Measurements from ENCODE around the gene EML6. TPM values are rescaled to one million over a fixed set of nuclear protein-coding genes. Genes with fewer than 3 reads are reported as not detected.

Gene EML6
- total and polyA plus RNA-seq, 10 of the 15 experiments (the other 5 are each of a cell fraction or from before 2014, with no cell fraction given), result 0.09 to 0.67 (median 0.21) TPM

DNA sequence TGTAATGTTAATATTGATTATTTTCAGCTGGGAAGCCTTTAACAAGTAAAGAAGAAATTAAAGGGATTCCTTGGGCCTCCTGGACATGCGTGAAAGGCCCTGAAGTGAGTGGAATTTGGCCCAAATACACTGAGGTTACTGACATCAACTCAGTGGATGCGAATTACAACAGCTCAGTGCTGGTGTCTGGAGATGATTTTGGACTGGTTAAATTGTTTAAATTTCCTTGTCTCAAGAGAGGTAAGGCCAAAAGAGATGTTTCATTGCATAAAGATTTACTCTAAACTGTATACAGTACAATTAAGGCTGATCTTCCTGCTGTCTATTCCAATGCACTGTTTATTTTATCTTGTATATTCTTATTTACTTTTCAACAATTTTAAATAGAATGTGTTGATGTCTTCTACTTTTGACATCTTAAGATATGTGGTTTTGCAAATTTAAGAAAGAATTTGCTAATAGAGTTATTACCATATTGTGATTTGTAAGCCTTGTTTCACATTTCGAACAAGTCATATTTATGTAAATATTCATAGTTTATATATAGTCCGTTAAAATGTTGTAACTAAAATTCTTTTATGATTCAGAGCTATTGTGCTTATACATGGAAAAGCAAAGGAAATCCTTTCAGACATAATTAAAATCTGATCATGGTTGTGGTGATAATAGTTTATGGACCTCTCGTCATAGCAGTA, 130.3 kb downstream of the EML6 start:
- intact Hi-C loops (cut with micrococcal nuclease; ENCODE audit: unreplicated experiment) (no loop called here), in situ Hi-C loops (cut with MboI) (no loop called here)
- 74% methylated on average over 5 of the region's 5 CpGs for WGBS (ENCODE audit: insufficient coverage, insufficient replicate concordance, low lambda C conversion rate, missing lambda C conversion rate)
- TF ChIP-seq CBFB (IDR thresholded peaks at IDR 0.05; ENCODE audit: low read depth) (no peak), FOS (IDR thresholded peaks at IDR 0.05; ENCODE audit: borderline replicate concordance, extremely low read depth, insufficient read length) (no peak), BMI1 (IDR thresholded peaks at IDR 0.05; ENCODE audit: borderline replicate concordance) (no peak), CEBPZ (IDR thresholded peaks at IDR 0.05; ENCODE audit: low read depth, low read length) (no peak), IRF3 (IDR thresholded peaks at IDR 0.05) (no peak), SMAD5 (IDR thresholded peaks at IDR 0.05; ENCODE audit: low read depth) (no peak), HDAC2 (IDR thresholded peaks at IDR 0.05) (no peak), TCF12 (IDR thresholded peaks at IDR 0.05; ENCODE audit: low read depth, low read length) (no peak), RELB (IDR thresholded peaks at IDR 0.05; ENCODE audit: low read depth) (no peak), DPF2 (IDR thresholded peaks at IDR 0.05) (no peak), NR2C1 (IDR thresholded peaks at IDR 0.05) (no peak), IKZF2 (IDR thresholded peaks at IDR 0.05) (no peak), TBL1XR1 (IDR thresholded peaks at IDR 0.05; ENCODE audit: low read depth, low read length) (no peak), ETV6 (conservative IDR thresholded peaks at IDR 0.05 in 1 of 2, IDR thresholded peaks at IDR 0.05 in 1 of 2; ENCODE audit: borderline replicate concordance in 1 of 2, low read depth in 1 of 2) (no peak), ZNF622 (IDR thresholded peaks at IDR 0.05) (no peak)
- no peak for DNase-seq (ENCODE audit: low read depth, low spot score)
- ChIA-PET POLR2A (no interaction called here), RAD21 (ENCODE audit: unreplicated experiment) (no interaction called here), SMC1A (ENCODE audit: uncharacterized antibody, unreplicated experiment) (no interaction called here), CTCF (interaction anchor here (0.8 kb wide), 1 partner anchor 15 kb away, joined by 3 read pairs; no protein-coding TSS in a partner anchor)
- no TSS peak for BruUV-seq (replicated peaks)
- FAIRE-seq, result no peak
- Histone ChIP-seq H4K20me1 (ENCODE audit: control insufficient read depth, insufficient read depth) (no peaks in the 10 kb centered on the region), H3K36me3 (ENCODE audit: control insufficient read depth in 2 of 2, insufficient read depth in 2 of 2, low read length in 1 of 2) (no peaks in the 10 kb centered on the region), H2AFZ (ENCODE audit: control insufficient read depth, low read depth, low read length) (no peak overlapping the region), H3K79me2 (ENCODE audit: control insufficient read depth, insufficient read depth, low read length) (no peaks in the 10 kb centered on the region), H3K4me2 (ENCODE audit: control insufficient read depth, insufficient read depth) (no peak overlapping the region), H3K27ac (ENCODE audit: control insufficient read depth, insufficient read depth) (no peak overlapping the region), H3K4me3 (no peak overlapping the region), H3K4me1 (ENCODE audit: control insufficient read depth, insufficient read depth, low read length) (no peaks in the 10 kb centered on the region), H3K9me3 (replicated peaks; ENCODE audit: control insufficient read depth, insufficient read depth, low read length) (no peaks in the 10 kb centered on the region), H3K9ac (ENCODE audit: control insufficient read depth, insufficient read depth, low read length) (no peak overlapping the region), H3K27me3 (replicated peaks in 1 of 2; ENCODE audit: control insufficient read depth in 2 of 2, insufficient read depth in 2 of 2, low read length in 1 of 2) (no peaks in the 10 kb centered on the region; a peak in 1 of 4 replicates)
- no peak for ATAC-seq

Data from GM12878 (cell line).